ENCODE results near the gene TRPM3. TPM values are rescaled to one million over a fixed set of nuclear protein-coding genes. Genes with fewer than 3 reads are reported as not detected.

TRPM3 gene
- total and polyA plus RNA-seq, 2 of the 13 experiments (the other 11 are each of a cell fraction or from before 2014, with no cell fraction given): not detected

GRCh38 chr9:70532716-70533115 lies 588.7 kb downstream of the TRPM3 start:
- Histone ChIP-seq H3K79me2 (ENCODE audit: insufficient read depth, low read length) (no peaks in the 10 kb centered on the region), H3K4me1 (ENCODE audit: insufficient read depth, low read length) (no peaks in the 10 kb centered on the region), H3K27ac (ENCODE audit: extremely low read length, insufficient read depth, low read length) (no peak overlapping the region), H3K9me3 (ENCODE audit: low read length) (no peaks in the 10 kb centered on the region), H3K4me3 (replicated peaks in 1 of 3; ENCODE audit: insufficient read depth in 1 of 3, low read depth in 2 of 3, low read length in 3 of 3) (no peak overlapping the region), H3K9ac (ENCODE audit: insufficient read depth, low read depth, low read length) (no peak overlapping the region), H3K4me2 (ENCODE audit: low read depth, low read length) (no peak overlapping the region), H3K27me3 (ENCODE audit: control insufficient read depth in 1 of 2, insufficient read depth in 2 of 2, low read length in 2 of 2) (no peaks in the 10 kb centered on the region), H2AFZ (ENCODE audit: low read length) (no peak overlapping the region), H4K20me1 (ENCODE audit: insufficient read depth, low read length) (no peaks in the 10 kb centered on the region), H3K36me3 (replicated peaks in 1 of 2; ENCODE audit: control insufficient read depth in 1 of 2, insufficient read depth in 2 of 2, low read length in 2 of 2) (no peaks in the 10 kb centered on the region)
- 15% methylated on average over 6 of the region's 6 CpGs for WGBS (ENCODE audit: low lambda C conversion rate)
- ATAC-seq: no peak
- DNase-seq (ENCODE audit: low spot score): no peak
- in situ Hi-C loops (cut with HindIII; ENCODE audit: extremely low pct_ligation_motif_present, low pct_unique_long_range_greater_than_20kb): no loop called here
- FAIRE-seq: no peak
- POLR2A ChIA-PET: no interaction called here
- intact Hi-C loops (cut with micrococcal nuclease; ENCODE audit: unreplicated experiment): no loop called here
- CTCF ChIA-PET (ENCODE audit: low intra/inter-chr PET ratio, low total read pairs): no interaction called here
- BruUV-seq (replicated peaks): no TSS peak
- TF ChIP-seq SAP130 (CRISPR knock-in tag; IDR thresholded peaks at IDR 0.05; ENCODE audit: low read depth) (no peak), ZZZ3 (CRISPR knock-in tag; IDR thresholded peaks at IDR 0.05; ENCODE audit: borderline replicate concordance) (no peak), DDIT3 (CRISPR knock-in tag; IDR thresholded peaks at IDR 0.05) (no peak), TOE1 (CRISPR knock-in tag; IDR thresholded peaks at IDR 0.05) (no peak), PCBP1 (IDR thresholded peaks at IDR 0.05; ENCODE audit: borderline replicate concordance, low read depth, low read length) (no peak), ZMYM3 (CRISPR knock-in tag; IDR thresholded peaks at IDR 0.05) (no peak), ADNP (CRISPR knock-in tag; IDR thresholded peaks at IDR 0.05) (no peak), PRDM4 (CRISPR knock-in tag; IDR thresholded peaks at IDR 0.05; ENCODE audit: borderline replicate concordance) (no peak), ZNF614 (CRISPR knock-in tag; IDR thresholded peaks at IDR 0.05; ENCODE audit: borderline replicate concordance) (no peak), HMGXB3 (CRISPR knock-in tag; IDR thresholded peaks at IDR 0.05; ENCODE audit: borderline replicate concordance) (no peak), TGIF2 (CRISPR knock-in tag; IDR thresholded peaks at IDR 0.05) (no peak), ZNF503 (CRISPR knock-in tag; IDR thresholded peaks at IDR 0.05) (no peak), NR0B2 (CRISPR knock-in tag; IDR thresholded peaks at IDR 0.05) (no peak), TFDP1 (CRISPR knock-in tag; IDR thresholded peaks at IDR 0.05; ENCODE audit: borderline replicate concordance) (no peak)

Measured in HepG2 (cell line).